ENCODE results near the gene HLA-B. TPM values are rescaled to one million over a fixed set of nuclear protein-coding genes. Genes with fewer than 3 reads are reported as not detected.
"Not testable (repeated sequence)": the region's sequence is repeated elsewhere in the genome, so short reads cannot be mapped to it uniquely, and the experiment has no call there.

The HLA-B gene
- total and polyA plus RNA-seq, 9 donors, result 93.4 to 266 (median 137) TPM

- no peaks in the 10 kb centered on the region for H3K36me3 ChIP-seq (ENCODE audit: control insufficient read depth, insufficient read depth, low read length)
- H3K27ac ChIP-seq (ENCODE audit: low read length), result no peak overlapping the region
- WGBS (ENCODE audit: insufficient coverage), result 33% methylated on average over 1 of the region's 3 CpGs
- no peak overlapping the region for H3K4me3 ChIP-seq (ENCODE audit: low read length)
- H3K27me3 ChIP-seq (ENCODE audit: control insufficient read depth, insufficient read depth, low read length), result peaks cover 11% of the 10 kb centered on the region
- no peaks in the 10 kb centered on the region for H3K9me3 ChIP-seq (replicated peaks; ENCODE audit: control insufficient read depth, low read depth, low read length)
- DNase-seq, result no peak
- H3K4me1 ChIP-seq (ENCODE audit: control insufficient read depth, insufficient read depth, low read length), result no peaks in the 10 kb centered on the region
These were observed 29.1 kb upstream of the HLA-B start for GRCh38 chr6:31386099-31386498.

- Histone ChIP-seq H3K4me3 (ENCODE audit: low read length) (no peak overlapping the region), H3K9me3 (replicated peaks; ENCODE audit: control insufficient read depth, low read depth, low read length) (no peaks in the 10 kb centered on the region), H3K27ac (ENCODE audit: low read length) (no peak overlapping the region), H3K27me3 (ENCODE audit: control insufficient read depth, insufficient read depth, low read length) (peaks cover 11% of the 10 kb centered on the region), H3K36me3 (ENCODE audit: control insufficient read depth, insufficient read depth, low read length) (no peaks in the 10 kb centered on the region), H3K4me1 (ENCODE audit: control insufficient read depth, insufficient read depth, low read length) (no peaks in the 10 kb centered on the region)
- DNase-seq, result no peak
- WGBS (ENCODE audit: insufficient coverage), result 70% methylated on average over 3 of the region's 3 CpGs
These were observed 28.1 kb upstream of the HLA-B start for GRCh38 chr6:31385041-31385440.

GRCh38 chr6:31383149-31383548, 26.2 kb upstream of the HLA-B start:
- Histone ChIP-seq H3K27me3 (ENCODE audit: control insufficient read depth, insufficient read depth, low read length) (peaks cover 11% of the 10 kb centered on the region), H3K36me3 (ENCODE audit: control insufficient read depth, insufficient read depth, low read length) (no peaks in the 10 kb centered on the region), H3K27ac (ENCODE audit: low read length) (no peak overlapping the region), H3K4me3 (ENCODE audit: low read length) (no peak overlapping the region), H3K9me3 (replicated peaks; ENCODE audit: control insufficient read depth, low read depth, low read length) (no peaks in the 10 kb centered on the region), H3K4me1 (ENCODE audit: control insufficient read depth, insufficient read depth, low read length) (no peaks in the 10 kb centered on the region)
- DNase-seq, result no peak
- 92% methylated on average over 2 of the region's 5 CpGs for WGBS (ENCODE audit: insufficient coverage)

DNA sequence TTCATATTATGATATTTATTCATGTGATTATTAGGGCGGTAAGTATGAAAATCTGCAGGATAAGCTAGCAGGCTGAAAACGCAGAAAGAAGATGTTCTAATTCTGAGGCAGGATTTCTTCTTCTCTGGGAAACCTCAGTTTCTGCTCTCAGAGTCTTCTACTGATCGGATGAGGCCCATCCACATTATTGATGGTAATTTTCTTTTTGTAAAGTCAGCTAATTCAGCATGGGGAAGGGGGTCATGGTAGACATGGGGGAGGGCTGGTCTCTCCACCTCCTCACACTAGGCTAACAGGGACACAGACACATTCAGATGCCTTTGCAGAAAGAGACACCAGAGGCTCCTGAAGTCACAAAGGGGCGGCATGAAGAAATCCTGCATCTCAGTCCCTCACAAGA, 24.7 kb upstream of the HLA-B start:
- H3K27ac ChIP-seq (ENCODE audit: low read length), result no peak overlapping the region
- H3K9me3 ChIP-seq (replicated peaks; ENCODE audit: control insufficient read depth, low read depth, low read length), result no peaks in the 10 kb centered on the region
- no peaks in the 10 kb centered on the region for H3K36me3 ChIP-seq (ENCODE audit: control insufficient read depth, insufficient read depth, low read length)
- H3K4me1 ChIP-seq (ENCODE audit: control insufficient read depth, insufficient read depth, low read length), result no peaks in the 10 kb centered on the region
- WGBS (ENCODE audit: insufficient coverage), result 44% methylated on average over 2 of the region's 4 CpGs
- no peak overlapping the region for H3K4me3 ChIP-seq (ENCODE audit: low read length)
- H3K27me3 ChIP-seq (ENCODE audit: control insufficient read depth, insufficient read depth, low read length), result peaks cover 17% of the 10 kb centered on the region
- DNase-seq, result no peak

- H3K9me3 ChIP-seq (replicated peaks; ENCODE audit: control insufficient read depth, low read depth, low read length), result no peaks in the 10 kb centered on the region
- no peak overlapping the region for H3K27ac ChIP-seq (ENCODE audit: low read length)
- no peaks in the 10 kb centered on the region for H3K4me1 ChIP-seq (ENCODE audit: control insufficient read depth, insufficient read depth, low read length)
- no peak overlapping the region for H3K4me3 ChIP-seq (ENCODE audit: low read length)
- no peak for DNase-seq
- H3K27me3 ChIP-seq (ENCODE audit: control insufficient read depth, insufficient read depth, low read length), result peaks cover 17% of the 10 kb centered on the region
- H3K36me3 ChIP-seq (ENCODE audit: control insufficient read depth, insufficient read depth, low read length), result no peaks in the 10 kb centered on the region
- WGBS (ENCODE audit: insufficient coverage), result 38% methylated on average over 2 of the region's 10 CpGs
These were observed 22.9 kb upstream of the HLA-B start for GRCh38 chr6:31379850-31380249.

DNA sequence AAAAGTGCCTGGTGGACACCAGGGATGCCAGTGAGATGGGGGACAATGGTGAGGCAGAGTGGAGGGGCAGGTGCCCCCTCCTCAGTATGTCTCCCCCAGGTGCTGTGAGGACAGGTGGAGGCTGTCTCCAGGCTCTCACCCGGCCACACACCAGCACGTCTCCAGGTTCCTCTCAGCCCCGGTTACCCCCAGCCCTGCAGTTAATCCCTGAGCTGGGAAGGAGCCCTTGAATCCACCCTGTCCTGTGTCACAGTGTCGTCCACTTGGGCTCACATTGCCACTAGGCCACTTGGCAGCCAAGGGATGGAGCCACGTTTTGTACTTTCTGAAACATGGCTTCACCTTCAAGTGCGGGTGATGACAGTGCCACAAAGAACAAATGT, 21.7 kb upstream of the HLA-B start:
- H3K4me1 ChIP-seq (ENCODE audit: control insufficient read depth, insufficient read depth, low read length), result no peaks in the 10 kb centered on the region
- H3K27ac ChIP-seq (ENCODE audit: low read length), result no peak overlapping the region
- no peaks in the 10 kb centered on the region for H3K36me3 ChIP-seq (ENCODE audit: control insufficient read depth, insufficient read depth, low read length)
- 71% methylated on average over 6 of the region's 6 CpGs for WGBS (ENCODE audit: insufficient coverage)
- DNase-seq, result no peak
- H3K27me3 ChIP-seq (ENCODE audit: control insufficient read depth, insufficient read depth, low read length), result peaks cover 17% of the 10 kb centered on the region
- no peak overlapping the region for H3K4me3 ChIP-seq (ENCODE audit: low read length)
- no peaks in the 10 kb centered on the region for H3K9me3 ChIP-seq (replicated peaks; ENCODE audit: control insufficient read depth, low read depth, low read length)

- Histone ChIP-seq H3K4me3 (ENCODE audit: low read length) (no peak overlapping the region), H3K27ac (ENCODE audit: low read length) (no peak overlapping the region), H3K9me3 (replicated peaks; ENCODE audit: control insufficient read depth, low read depth, low read length) (no peaks in the 10 kb centered on the region), H3K27me3 (ENCODE audit: control insufficient read depth, insufficient read depth, low read length) (peaks cover 17% of the 10 kb centered on the region), H3K36me3 (ENCODE audit: control insufficient read depth, insufficient read depth, low read length) (no peaks in the 10 kb centered on the region), H3K4me1 (ENCODE audit: control insufficient read depth, insufficient read depth, low read length) (no peaks in the 10 kb centered on the region)
- 63% methylated on average over 7 of the region's 9 CpGs for WGBS (ENCODE audit: insufficient coverage)
- no peak for DNase-seq
These were observed 21.2 kb upstream of the HLA-B start for GRCh38 chr6:31378062-31378720.

- no peak for DNase-seq
- H3K36me3 ChIP-seq (ENCODE audit: control insufficient read depth, insufficient read depth, low read length), result no peaks in the 10 kb centered on the region
- no peak overlapping the region for H3K4me3 ChIP-seq (ENCODE audit: low read length)
- H3K27me3 ChIP-seq (ENCODE audit: control insufficient read depth, insufficient read depth, low read length), result peaks cover 11% of the 10 kb centered on the region
- H3K4me1 ChIP-seq (ENCODE audit: control insufficient read depth, insufficient read depth, low read length), result no peaks in the 10 kb centered on the region
- H3K27ac ChIP-seq (ENCODE audit: low read length), result no peak overlapping the region
- H3K9me3 ChIP-seq (replicated peaks; ENCODE audit: control insufficient read depth, low read depth, low read length), result no peaks in the 10 kb centered on the region
- 100% methylated on average over 2 of the region's 4 CpGs for WGBS (ENCODE audit: insufficient coverage)
These were observed 20.1 kb upstream of the HLA-B start for GRCh38 chr6:31377029-31377428.

DNA sequence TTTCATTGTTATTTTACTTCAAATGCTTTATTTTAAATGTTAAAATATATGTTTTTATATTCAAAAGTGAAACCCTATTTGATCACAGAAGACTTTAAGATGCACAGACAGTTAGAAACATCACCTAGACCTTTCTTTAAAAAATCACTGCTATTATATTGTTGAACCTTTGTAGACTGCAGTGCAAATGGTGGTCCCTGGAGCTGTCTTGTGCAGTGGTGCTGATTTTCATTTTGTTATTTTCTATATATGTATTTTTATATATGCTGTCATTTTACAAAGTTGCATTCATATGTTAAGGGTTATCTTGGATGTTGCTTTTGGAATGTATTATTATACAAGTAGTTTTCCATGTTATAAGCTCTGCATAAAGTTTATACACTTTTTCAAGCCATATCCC, 18.7 kb upstream of the HLA-B start:
- Histone ChIP-seq H3K9me3 (replicated peaks; ENCODE audit: control insufficient read depth, low read depth, low read length) (no peaks in the 10 kb centered on the region), H3K27ac (ENCODE audit: low read length) (no peak overlapping the region), H3K27me3 (ENCODE audit: control insufficient read depth, insufficient read depth, low read length) (peaks cover 8% of the 10 kb centered on the region), H3K4me3 (ENCODE audit: low read length) (no peak overlapping the region), H3K36me3 (ENCODE audit: control insufficient read depth, insufficient read depth, low read length) (no peaks in the 10 kb centered on the region), H3K4me1 (ENCODE audit: control insufficient read depth, insufficient read depth, low read length) (no peaks in the 10 kb centered on the region)
- no peak for DNase-seq

DNA sequence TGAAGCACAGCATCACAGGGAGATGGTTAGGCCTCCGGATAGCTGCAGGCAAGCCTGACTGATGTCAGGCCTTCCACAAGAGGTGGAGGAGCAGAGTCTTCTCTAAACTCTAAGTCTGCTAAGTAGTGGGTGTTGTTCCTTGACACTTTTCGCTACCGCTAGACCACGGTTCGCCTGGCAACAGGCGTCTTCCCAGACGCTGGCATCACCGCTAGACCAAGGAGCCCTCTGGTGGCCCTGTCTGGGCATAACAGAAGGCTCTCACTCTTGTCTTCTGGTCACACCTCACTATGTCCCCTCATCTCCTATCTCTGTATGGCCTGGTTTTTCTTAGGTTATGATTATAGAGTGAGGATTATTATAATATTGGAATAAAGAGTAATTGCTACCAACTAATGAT, 17.1 kb upstream of the HLA-B start:
- H3K27ac ChIP-seq (ENCODE audit: low read length); DNase-seq; H3K9me3 ChIP-seq (replicated peaks; ENCODE audit: control insufficient read depth, low read depth, low read length); H3K4me1 ChIP-seq (ENCODE audit: control insufficient read depth, insufficient read depth, low read length); H3K36me3 ChIP-seq (ENCODE audit: control insufficient read depth, insufficient read depth, low read length); H3K27me3 ChIP-seq (ENCODE audit: control insufficient read depth, insufficient read depth, low read length); H3K4me3 ChIP-seq (ENCODE audit: low read length): not testable (repeated sequence)
- WGBS (ENCODE audit: insufficient coverage), result no CpG with 5 or more reads among the region's 8 CpGs

- no peaks in the 10 kb centered on the region for H3K36me3 ChIP-seq (ENCODE audit: control insufficient read depth, insufficient read depth, low read length)
- H3K4me3 ChIP-seq (ENCODE audit: low read length), result no peak overlapping the region
- H3K27ac ChIP-seq (ENCODE audit: low read length), result no peak overlapping the region
- no peak for DNase-seq
- H3K9me3 ChIP-seq (replicated peaks; ENCODE audit: control insufficient read depth, low read depth, low read length), result no peaks in the 10 kb centered on the region
- H3K27me3 ChIP-seq (ENCODE audit: control insufficient read depth, insufficient read depth, low read length), result peaks cover 31% of the 10 kb centered on the region
- no CpG with 5 or more reads among the region's 2 CpGs for WGBS (ENCODE audit: insufficient coverage)
- no peaks in the 10 kb centered on the region for H3K4me1 ChIP-seq (ENCODE audit: control insufficient read depth, insufficient read depth, low read length)
These were observed 11.5 kb upstream of the HLA-B start for GRCh38 chr6:31368461-31368860.
